ENCODE results near the gene CNIH4.

- TF ChIP-seq CTCF (IDR thresholded peaks at IDR 0.05) (no peak), ZNF317 (CRISPR knock-in tag; IDR thresholded peaks at IDR 0.05; ENCODE audit: borderline replicate concordance, low read depth) (no peak), USF1 (CRISPR knock-in tag; IDR thresholded peaks at IDR 0.05) (no peak), NFE2L1 (CRISPR knock-in tag; IDR thresholded peaks at IDR 0.05) (no peak)
These were observed 30.7 kb downstream of the CNIH4 start for GRCh38 chr1:224387302-224387912.
